ENCODE results near the gene CTSL.

CTSL gene

GRCh38 chr9:87732344-87732743 lies 6.4 kb downstream of the CTSL start:
- H3K4me3 ChIP-seq (ENCODE audit: low read depth, low read length): no peak overlapping the region
- no peak for DNase-seq (ENCODE audit: low read depth)
- TF ChIP-seq CTCF (IDR thresholded peaks at IDR 0.05; ENCODE audit: low read depth, low read length, missing control alignments): no peak

- TF ChIP-seq CTCF (IDR thresholded peaks at IDR 0.05; ENCODE audit: low read depth, low read length, missing control alignments): no peak
- DNase-seq (ENCODE audit: low read depth): no peak
- H3K4me3 ChIP-seq (ENCODE audit: low read depth, low read length): no peak overlapping the region
Measured at GRCh38 chr9:87732756-87733155, 6.8 kb downstream of the CTSL start.

- H3K4me3 ChIP-seq (ENCODE audit: low read depth, low read length): no peak overlapping the region
- TF ChIP-seq CTCF (IDR thresholded peaks at IDR 0.05; ENCODE audit: low read depth, low read length, missing control alignments): no peak
Measured at GRCh38 chr9:87733273-87734052, 7.5 kb downstream of the CTSL start.

GRCh38 chr9:87734106-87734505 lies 8.2 kb downstream of the CTSL start:
- TF ChIP-seq CTCF (IDR thresholded peaks at IDR 0.05; ENCODE audit: low read depth, low read length, missing control alignments): no peak
- no peak overlapping the region for H3K4me3 ChIP-seq (ENCODE audit: low read depth, low read length)
- no peak for DNase-seq (ENCODE audit: low read depth)

More at GRCh38 chr9:87733273-87734052, 7.5 kb downstream of the CTSL start:
- no peak for DNase-seq (ENCODE audit: low read depth)

- no peak overlapping the region for H3K4me3 ChIP-seq (ENCODE audit: low read depth, low read length)
- DNase-seq (ENCODE audit: low read depth): no peak
- no peak for TF ChIP-seq CTCF (IDR thresholded peaks at IDR 0.05; ENCODE audit: low read depth, low read length, missing control alignments)
Measured at GRCh38 chr9:87739546-87739945, 13.6 kb downstream of the CTSL start.

- no peak overlapping the region for H3K4me3 ChIP-seq (ENCODE audit: low read depth, low read length)
- DNase-seq (ENCODE audit: low read depth): no peak
- TF ChIP-seq CTCF (IDR thresholded peaks at IDR 0.05; ENCODE audit: low read depth, low read length, missing control alignments): no peak
Measured at GRCh38 chr9:87740209-87740608, 14.3 kb downstream of the CTSL start.

GRCh38 chr9:87741326-87741725 lies 15.4 kb downstream of the CTSL start:
- no peak for TF ChIP-seq CTCF (IDR thresholded peaks at IDR 0.05; ENCODE audit: low read depth, low read length, missing control alignments)
- no peak overlapping the region for H3K4me3 ChIP-seq (ENCODE audit: low read depth, low read length)
- no peak for DNase-seq (ENCODE audit: low read depth)

All from GM12864 (cell line).